Measurements from ENCODE around the gene BDKRB2. TPM values are rescaled to one million over a fixed set of nuclear protein-coding genes. Genes with fewer than 3 reads are reported as not detected.

BDKRB2 gene
- total RNA-seq, 1 donor from 2014 or later = not detected

GRCh38 chr14:96164861-96165490, 39.7 kb upstream of the BDKRB2 start:
- TF ChIP-seq CTCF (IDR thresholded peaks at IDR 0.05) = no peak
- H3K27me3 Mint-ChIP-seq = peaks cover 1% of the 10 kb centered on the region
- H3K27ac Mint-ChIP-seq = no peak overlapping the region
- ChIA-PET POLR2A (no interaction called here), CTCF (no interaction called here)
- ATAC-seq (ENCODE audit: low read depth) = no peak
- no peak overlapping the region for H3K4me3 Mint-ChIP-seq
- intact Hi-C loops (cut with micrococcal nuclease) = no loop called here
- DNase-seq = no peak
- H3K36me3 Mint-ChIP-seq (ENCODE audit: low read depth) = no peaks in the 10 kb centered on the region
- H3K9me3 Mint-ChIP-seq = no peaks in the 10 kb centered on the region
- H3K4me1 Mint-ChIP-seq = no peaks in the 10 kb centered on the region

GRCh38 chr14:96165493-96166436, 38.9 kb upstream of the BDKRB2 start:
- Mint-ChIP-seq H3K4me3 (no peak overlapping the region), H3K36me3 (ENCODE audit: low read depth) (no peaks in the 10 kb centered on the region), H3K27me3 (peaks cover 1% of the 10 kb centered on the region), H3K9me3 (no peaks in the 10 kb centered on the region), H3K4me1 (no peaks in the 10 kb centered on the region), H3K27ac (no peak overlapping the region)
- ATAC-seq (ENCODE audit: low read depth) = no peak
- TF ChIP-seq CTCF (IDR thresholded peaks at IDR 0.05) = no peak
- no peak for DNase-seq
- POLR2A ChIA-PET = no interaction called here
- intact Hi-C loops (cut with micrococcal nuclease) = no loop called here
- CTCF ChIA-PET = no interaction called here

- Mint-ChIP-seq H3K27ac (no peak overlapping the region), H3K4me1 (no peaks in the 10 kb centered on the region), H3K27me3 (peaks cover 1% of the 10 kb centered on the region), H3K9me3 (no peaks in the 10 kb centered on the region), H3K4me3 (no peak overlapping the region), H3K36me3 (ENCODE audit: low read depth) (no peaks in the 10 kb centered on the region)
- ChIA-PET CTCF (no interaction called here), POLR2A (no interaction called here)
- TF ChIP-seq CTCF (IDR thresholded peaks at IDR 0.05) = no peak
- DNase-seq = no peak
- intact Hi-C loops (cut with micrococcal nuclease) = no loop called here
- ATAC-seq (ENCODE audit: low read depth) = no peak
Observed at GRCh38 chr14:96166461-96167223, 38.0 kb upstream of the BDKRB2 start.

GRCh38 chr14:96167224-96168148, 37.2 kb upstream of the BDKRB2 start:
- Mint-ChIP-seq H3K27me3 (peaks cover 1% of the 10 kb centered on the region), H3K9me3 (no peaks in the 10 kb centered on the region), H3K27ac (no peak overlapping the region), H3K4me1 (no peaks in the 10 kb centered on the region), H3K36me3 (ENCODE audit: low read depth) (no peaks in the 10 kb centered on the region), H3K4me3 (no peak overlapping the region)
- ChIA-PET CTCF (no interaction called here), POLR2A (no interaction called here)
- DNase-seq = no peak
- TF ChIP-seq CTCF (IDR thresholded peaks at IDR 0.05) = no peak
- ATAC-seq (ENCODE audit: low read depth) = no peak
- intact Hi-C loops (cut with micrococcal nuclease) = no loop called here

All from activated B cell treated with CpG ODN at 0.5 μM for 24 hours (primary cell).